Activated CD8-positive, alpha-beta memory T cell treated with anti-CD3 and anti-CD28 coated beads, Interleukin-2, amount 10 ng/mL, durations not matched to agents 7 days and 5 days (primary cell): Measurements from ENCODE around the gene SEC16A. TPM values are rescaled to one million over a fixed set of nuclear protein-coding genes. Genes with fewer than 3 reads are reported as not detected.

Experiments used
- ATAC-seq: fragments of 150-1000 bp; cut with Tn5 transposase; one replicate; pipeline ENCODE4 v1.10.0; 2021; ENCODE audit warnings: moderate library complexity
- CTCF ChIA-PET: fragments of 350-600 bp; sonication (Branson Sonifier 250); formaldehyde crosslinking; loops from one replicate; lab custom pipeline; 2021; ENCODE audit warnings: antibody characterized with exemption; lab: Charles Lee
- DNase-seq: peaks from one replicate; pipeline ENCODE4 v3.0.0-alpha.2; 2020
- H3K27ac Mint-ChIP-seq: one replicate; pipeline ENCODE4 v1.8.0; 2021; ENCODE audit warnings: mild to moderate bottlenecking, mixed read lengths
- H3K27me3 Mint-ChIP-seq: one replicate; pipeline ENCODE4 v1.8.0; 2021; ENCODE audit warnings: mixed read lengths
- H3K36me3 Mint-ChIP-seq: one replicate; pipeline ENCODE4 v1.8.0; 2021; ENCODE audit warnings: mild to moderate bottlenecking, mixed read lengths
- H3K4me1 Mint-ChIP-seq: one replicate; pipeline ENCODE4 v1.8.0; 2021; ENCODE audit warnings: mixed read lengths
- H3K4me3 Mint-ChIP-seq: one replicate; pipeline ENCODE4 v1.8.0; 2021; ENCODE audit warnings: mild to moderate bottlenecking, moderate library complexity, mixed read lengths
- H3K9me3 Mint-ChIP-seq: one replicate; pipeline ENCODE4 v1.8.0; 2022; ENCODE audit warnings: low read depth, mixed read lengths
- total RNA-seq, 2 experiments: library from RNA; stranded (reverse); gene quantifications; one replicate each; pipeline ENCODE4 v1.2.3, GENCODE V29; 2021

The SEC16A gene
- total RNA-seq, 2 experiments from 2014 or later: 88.0 to 96.7 TPM

GRCh38 chr9:136484153-136485048 lies 1.6 kb upstream of the SEC16A start:
- Mint-ChIP-seq H3K27ac (no peak overlapping the region), H3K4me3 (no peak overlapping the region), H3K36me3 (peaks cover 10% of the 10 kb centered on the region), H3K27me3 (no peaks in the 10 kb centered on the region), H3K4me1 (peaks cover 26% of the 10 kb centered on the region), H3K9me3 (no peaks in the 10 kb centered on the region)
- ATAC-seq: no peak
- CTCF ChIA-PET: interaction anchor here (0.6 to 7.7 kb wide), 31 partner anchors 12 to 1045 kb away, joined by 3 to 125 read pairs (median 4); partner anchors contain the start of gene DNLZ
- DNase-seq: no peak

- ATAC-seq (peak; percentile 74), DNase-seq (peak; percentile 96)
- H3K27me3 Mint-ChIP-seq: no peaks in the 10 kb centered on the region
- H3K4me3 Mint-ChIP-seq: peak overlapping the region; percentile 93
- peaks cover 13% of the 10 kb centered on the region for H3K36me3 Mint-ChIP-seq
- H3K9me3 Mint-ChIP-seq: no peaks in the 10 kb centered on the region
- peak overlapping the region; percentile 99 for H3K27ac Mint-ChIP-seq
- H3K4me1 Mint-ChIP-seq: peaks cover 28% of the 10 kb centered on the region
- CTCF ChIA-PET: interaction anchor here (0.8 to 7.7 kb wide), 14 partner anchors 49 to 243 kb away, joined by 3 to 125 read pairs (median 8); partner anchors contain the start of gene DNLZ
These were observed 831 bp upstream of the SEC16A start for GRCh38 chr9:136483589-136484152.

- ATAC-seq (peak; percentile 2), DNase-seq (peak; percentile 72)
- CTCF ChIA-PET: no interaction called here
- Mint-ChIP-seq H3K9me3 (no peaks in the 10 kb centered on the region), H3K36me3 (peaks cover 17% of the 10 kb centered on the region), H3K4me3 (peak overlapping the region; percentile 93), H3K4me1 (peaks cover 31% of the 10 kb centered on the region), H3K27me3 (no peaks in the 10 kb centered on the region), H3K27ac (peak overlapping the region; percentile 95)
These were observed 621 bp downstream of the SEC16A start for GRCh38 chr9:136482046-136482792.

- Mint-ChIP-seq H3K4me1 (peaks cover 31% of the 10 kb centered on the region), H3K4me3 (peak overlapping the region; percentile 93), H3K9me3 (no peaks in the 10 kb centered on the region), H3K27me3 (no peaks in the 10 kb centered on the region), H3K36me3 (peaks cover 23% of the 10 kb centered on the region), H3K27ac (peak overlapping the region; percentile 95)
- ATAC-seq: no peak
- CTCF ChIA-PET: no interaction called here
- peak; percentile 55 for DNase-seq
These were observed 1.3 kb downstream of the SEC16A start for GRCh38 chr9:136481558-136481957.

- H3K27me3 Mint-ChIP-seq: no peaks in the 10 kb centered on the region
- ATAC-seq (no peak), DNase-seq (no peak)
- H3K9me3 Mint-ChIP-seq: no peaks in the 10 kb centered on the region
- CTCF ChIA-PET: no interaction called here
- H3K27ac Mint-ChIP-seq: no peak overlapping the region
- peaks cover 21% of the 10 kb centered on the region for H3K4me1 Mint-ChIP-seq
- no peak overlapping the region for H3K4me3 Mint-ChIP-seq
- peaks cover 34% of the 10 kb centered on the region for H3K36me3 Mint-ChIP-seq
These were observed 6.3 kb downstream of the SEC16A start for GRCh38 chr9:136476369-136477150.

GRCh38 chr9:136474974-136475865 lies 7.6 kb downstream of the SEC16A start:
- H3K27ac Mint-ChIP-seq: no peak overlapping the region

GRCh38 chr9:136474021-136474640 lies 8.7 kb downstream of the SEC16A start:
- peaks cover 4% of the 10 kb centered on the region for H3K4me1 Mint-ChIP-seq
- ATAC-seq (no peak), DNase-seq (no peak)
- CTCF ChIA-PET: interaction anchor here (1.5 kb wide), 1 partner anchor 14 kb away, joined by 5 read pairs; no protein-coding TSS in a partner anchor
- no peak overlapping the region for H3K4me3 Mint-ChIP-seq
- no peak overlapping the region for H3K27ac Mint-ChIP-seq
- peaks cover 42% of the 10 kb centered on the region for H3K36me3 Mint-ChIP-seq
- no peaks in the 10 kb centered on the region for H3K9me3 Mint-ChIP-seq
- no peaks in the 10 kb centered on the region for H3K27me3 Mint-ChIP-seq

More at GRCh38 chr9:136474974-136475865, 7.6 kb downstream of the SEC16A start:
- Mint-ChIP-seq H3K9me3 (no peaks in the 10 kb centered on the region), H3K4me1 (peaks cover 12% of the 10 kb centered on the region), H3K27me3 (no peaks in the 10 kb centered on the region), H3K36me3 (peaks cover 39% of the 10 kb centered on the region), H3K4me3 (no peak overlapping the region)
- ATAC-seq (no peak), DNase-seq (no peak)
- CTCF ChIA-PET: no interaction called here

GRCh38 chr9:136473354-136473721 lies 9.5 kb downstream of the SEC16A start:
- Mint-ChIP-seq H3K4me1 (peaks cover under 1% of the 10 kb centered on the region), H3K9me3 (no peaks in the 10 kb centered on the region), H3K4me3 (no peak overlapping the region), H3K36me3 (peaks cover 39% of the 10 kb centered on the region), H3K27me3 (no peaks in the 10 kb centered on the region), H3K27ac (no peak overlapping the region)
- CTCF ChIA-PET: interaction anchor here (1.5 kb wide), 1 partner anchor 14 kb away, joined by 5 read pairs; no protein-coding TSS in a partner anchor
- DNase-seq (no peak), ATAC-seq (no peak)

- ATAC-seq (no peak), DNase-seq (no peak)
- no peaks in the 10 kb centered on the region for H3K27me3 Mint-ChIP-seq
- no peak overlapping the region for H3K4me3 Mint-ChIP-seq
- no peaks in the 10 kb centered on the region for H3K4me1 Mint-ChIP-seq
- no peak overlapping the region for H3K27ac Mint-ChIP-seq
- CTCF ChIA-PET: interaction anchor here (1.5 kb wide), 1 partner anchor 15 kb away, joined by 5 read pairs; no protein-coding TSS in a partner anchor
- no peaks in the 10 kb centered on the region for H3K9me3 Mint-ChIP-seq
- peaks cover 40% of the 10 kb centered on the region for H3K36me3 Mint-ChIP-seq
These were observed 10.0 kb downstream of the SEC16A start for GRCh38 chr9:136472640-136473353.

- Mint-ChIP-seq H3K27ac (no peak overlapping the region), H3K4me1 (no peaks in the 10 kb centered on the region), H3K27me3 (no peaks in the 10 kb centered on the region), H3K4me3 (no peak overlapping the region), H3K36me3 (peaks cover 39% of the 10 kb centered on the region), H3K9me3 (no peaks in the 10 kb centered on the region)
- no peak for DNase-seq
- no peak for ATAC-seq
- CTCF ChIA-PET: no interaction called here
These were observed 10.9 kb downstream of the SEC16A start for GRCh38 chr9:136471802-136472487.
